Mononuclear cell (primary cell): Measurements from ENCODE around the gene GLIPR2. TPM values are rescaled to one million over a fixed set of nuclear protein-coding genes. Genes with fewer than 3 reads are reported as not detected.
A peak's percentile ranks its signal among the peaks of the same experiment; 100 is the strongest.
"Not testable (repeated sequence)": the region's sequence is repeated elsewhere in the genome, so short reads cannot be mapped to it uniquely, and the experiment has no call there.

Source experiments
- H3K27me3 ChIP-seq: 2 replicates; pipeline ENCODE4 v1.6.0; 2011; ENCODE audit warnings: low read length, control low read depth; ENCODE audit not compliant: insufficient read depth
- H3K4me1 ChIP-seq: 2 replicates; pipeline ENCODE4 v1.5.1; 2011; ENCODE audit warnings: mild to moderate bottlenecking, low read length, control low read depth; ENCODE audit not compliant: insufficient read depth
- H3K4me3 ChIP-seq: 2 replicates; pipeline ENCODE4 v1.5.1; 2011; ENCODE audit warnings: mild to moderate bottlenecking, low read length, moderate library complexity
- H3K9me3 ChIP-seq: 2 replicates; pipeline ENCODE4 v1.5.1; 2011; ENCODE audit warnings: low read depth, mild to moderate bottlenecking, control low read depth, low read length
- total RNA-seq: library from RNA; depleted of rRNA; stranded (reverse); fragments of >200 nt; gene quantifications from one replicate; pipeline ENCODE4 v1.2.3, GENCODE V29; 2012

GLIPR2 gene
- 86.0 TPM for total RNA-seq

- Histone ChIP-seq H3K4me3 (peak within 1 kb of the TSS; percentile 78), H3K4me1 (peaks cover 53% of the 10 kb centered on the region), H3K9me3 (no peaks in the 10 kb centered on the region), H3K27me3 (no peaks in the 10 kb centered on the region)
Observed at GRCh38 chr9:36136272-36136893, at the start of gene GLIPR2. Gene GLIPR2, plus strand, starts transcription at chr9:36136733. Its CDS starts 46 bp downstream, at chr9:36136779.

- H3K9me3 ChIP-seq, H3K4me1 ChIP-seq, H3K4me3 ChIP-seq, H3K27me3 ChIP-seq: not testable (repeated sequence)
Observed at GRCh38 chr9:36087054-36087453, 49.5 kb upstream of the GLIPR2 start.

GRCh38 chr9:36088020-36088419 is 48.5 kb upstream of the GLIPR2 start:
- Histone ChIP-seq H3K4me3 (no peak overlapping the region), H3K9me3 (no peaks in the 10 kb centered on the region), H3K27me3 (no peaks in the 10 kb centered on the region), H3K4me1 (peaks cover 10% of the 10 kb centered on the region)

- no peaks in the 10 kb centered on the region for H3K27me3 ChIP-seq
- H3K4me1 ChIP-seq: peaks cover 11% of the 10 kb centered on the region
- H3K9me3 ChIP-seq: no peaks in the 10 kb centered on the region
- H3K4me3 ChIP-seq: no peak overlapping the region
Observed at GRCh38 chr9:36091026-36091953, 45.2 kb upstream of the GLIPR2 start.

- H3K27me3 ChIP-seq: no peaks in the 10 kb centered on the region
- H3K4me1 ChIP-seq: peaks cover 11% of the 10 kb centered on the region
- H3K9me3 ChIP-seq: no peaks in the 10 kb centered on the region
- H3K4me3 ChIP-seq: no peak overlapping the region
Observed at GRCh38 chr9:36092014-36092413, 44.5 kb upstream of the GLIPR2 start.

GRCh38 chr9:36092509-36093215 is 43.9 kb upstream of the GLIPR2 start:
- no peaks in the 10 kb centered on the region for H3K9me3 ChIP-seq
- no peak overlapping the region for H3K4me3 ChIP-seq
- peaks cover 11% of the 10 kb centered on the region for H3K4me1 ChIP-seq
- no peaks in the 10 kb centered on the region for H3K27me3 ChIP-seq

GRCh38 chr9:36093384-36093783 is 43.1 kb upstream of the GLIPR2 start:
- Histone ChIP-seq H3K4me1 (peaks cover 11% of the 10 kb centered on the region), H3K27me3 (no peaks in the 10 kb centered on the region), H3K4me3 (no peak overlapping the region), H3K9me3 (no peaks in the 10 kb centered on the region)

GRCh38 chr9:36099718-36100117 is 36.8 kb upstream of the GLIPR2 start:
- H3K9me3 ChIP-seq: no peaks in the 10 kb centered on the region
- no peak overlapping the region for H3K4me3 ChIP-seq
- H3K27me3 ChIP-seq: no peaks in the 10 kb centered on the region
- H3K4me1 ChIP-seq: peaks cover 7% of the 10 kb centered on the region

GRCh38 chr9:36100532-36100931 is 36.0 kb upstream of the GLIPR2 start:
- Histone ChIP-seq H3K9me3 (no peaks in the 10 kb centered on the region), H3K27me3 (no peaks in the 10 kb centered on the region), H3K4me3 (no peak overlapping the region), H3K4me1 (peaks cover 7% of the 10 kb centered on the region)

- no peaks in the 10 kb centered on the region for H3K27me3 ChIP-seq
- no peaks in the 10 kb centered on the region for H3K9me3 ChIP-seq
- no peak overlapping the region for H3K4me3 ChIP-seq
- peaks cover 7% of the 10 kb centered on the region for H3K4me1 ChIP-seq
Observed at GRCh38 chr9:36101916-36102741, 34.4 kb upstream of the GLIPR2 start.

GRCh38 chr9:36102742-36103495 is 33.6 kb upstream of the GLIPR2 start:
- Histone ChIP-seq H3K9me3 (no peaks in the 10 kb centered on the region), H3K4me1 (peaks cover 7% of the 10 kb centered on the region), H3K4me3 (no peak overlapping the region), H3K27me3 (no peaks in the 10 kb centered on the region)

- Histone ChIP-seq H3K4me3 (no peak overlapping the region), H3K27me3 (no peaks in the 10 kb centered on the region), H3K4me1 (no peaks in the 10 kb centered on the region), H3K9me3 (no peaks in the 10 kb centered on the region)
Observed at GRCh38 chr9:36109071-36109470, 27.5 kb upstream of the GLIPR2 start.

GRCh38 chr9:36110434-36110833 is 26.1 kb upstream of the GLIPR2 start:
- Histone ChIP-seq H3K4me3 (no peak overlapping the region), H3K9me3 (no peaks in the 10 kb centered on the region), H3K27me3 (no peaks in the 10 kb centered on the region), H3K4me1 (no peaks in the 10 kb centered on the region)

- Histone ChIP-seq H3K27me3 (no peaks in the 10 kb centered on the region), H3K4me1 (no peaks in the 10 kb centered on the region), H3K9me3 (no peaks in the 10 kb centered on the region), H3K4me3 (no peak overlapping the region)
Observed at GRCh38 chr9:36112516-36112915, 24.0 kb upstream of the GLIPR2 start.
